SU-DHL-6 (cell line): ENCODE results near the gene APOD.
"Not testable (repeated sequence)": the region's sequence is repeated elsewhere in the genome, so short reads cannot be mapped to it uniquely, and the experiment has no call there.

ENCODE experiments used
- H2AFZ ChIP-seq: fragments of 200-600 bp; sonication (generic); 2 replicates; pipeline ENCODE4 v1.6.1; 2014; ENCODE audit warnings: low read depth, mild to moderate bottlenecking, moderate library complexity, mixed read lengths, antibody characterized with exemption, low read length; ENCODE audit not compliant: severe bottlenecking
- H3F3A ChIP-seq: fragments of 200-600 bp; shearing (Covaris generic); 2 replicates; pipeline ENCODE4 v1.6.0; 2016; ENCODE audit warnings: antibody characterized with exemption, mild to moderate bottlenecking; ENCODE audit not compliant: insufficient read depth
- H3K27ac ChIP-seq: fragments of 200-600 bp; sonication (generic); 2 replicates; pipeline ENCODE4 v1.5.1; 2016; ENCODE audit warnings: low read depth, mild to moderate bottlenecking, low read length, moderate library complexity, mixed read lengths
- H3K27me3 ChIP-seq: fragments of 200-600 bp; sonication (generic), shearing (Covaris generic); 2 replicates; pipeline ENCODE4 v1.6.0; 2014; ENCODE audit warnings: mild to moderate bottlenecking, low read length
- H3K36me3 ChIP-seq: fragments of 200-600 bp; sonication (generic); 2 replicates; pipeline ENCODE4 v1.6.1; 2014; ENCODE audit warnings: mild to moderate bottlenecking, low read length, mixed read lengths
- H3K4me2 ChIP-seq: fragments of 300-600, 200-600 bp; shearing (Covaris generic), sonication (generic); 2 replicates; pipeline ENCODE4 v1.6.0; 2014; ENCODE audit warnings: low read length, low read depth, mild to moderate bottlenecking; ENCODE audit not compliant: poor library complexity, severe bottlenecking
- H3K4me3 ChIP-seq: fragments of 200-600 bp; sonication (generic); 2 replicates; pipeline ENCODE4 v1.5.1; 2014; ENCODE audit warnings: antibody characterized with exemption, low read length, mild to moderate bottlenecking, mixed read lengths; ENCODE audit not compliant: insufficient read depth, poor library complexity, severe bottlenecking
- H3K79me2 ChIP-seq: fragments of 200-600 bp; sonication (generic); 2 replicates; pipeline ENCODE4 v1.6.1; 2014; ENCODE audit warnings: mild to moderate bottlenecking, low read length, moderate library complexity; ENCODE audit not compliant: insufficient read depth
- H3K9ac ChIP-seq: fragments of 200-600 bp; sonication (generic); 2 replicates; pipeline ENCODE4 v1.7.0; 2014; ENCODE audit warnings: mild to moderate bottlenecking, low read length
- H3K9me2 ChIP-seq: fragments of 200-600 bp; sonication (generic); replicated peaks from 2 replicates; pipeline ENCODE4 v1.6.1; 2014; ENCODE audit warnings: low read length; ENCODE audit not compliant: insufficient read depth
- H3K9me3 ChIP-seq: fragments of 200-600 bp; sonication (generic); 2 replicates; pipeline ENCODE4 v1.6.1; 2014; ENCODE audit warnings: low read length, mixed read lengths; ENCODE audit not compliant: insufficient read depth
- H4K20me1 ChIP-seq: fragments of 200-600 bp; sonication (generic); 2 replicates; pipeline ENCODE4 v1.6.1; 2014; ENCODE audit warnings: low read depth, mild to moderate bottlenecking, antibody characterized with exemption, low read length, moderate library complexity, mixed read lengths
- CTCF ChIP-seq: fragments of 200-600 bp; sonication (generic); IDR thresholded peaks from one replicate; pipeline ENCODE4 v1.5.1; 2017; ENCODE audit warnings: antibody characterized with exemption, mild to moderate bottlenecking, low read length, moderate library complexity; ENCODE audit not compliant: insufficient read depth, poor library complexity, severe bottlenecking
- EZH2phosphoT487 ChIP-seq: fragments of 200-600 bp; sonication (generic), shearing (Covaris generic); conservative IDR thresholded peaks from 2 replicates; pipeline ENCODE4 v1.6.1; 2018; ENCODE audit warnings: mild to moderate bottlenecking, antibody characterized with exemption, low read length, moderate library complexity, mixed read lengths

Gene APOD

DNA sequence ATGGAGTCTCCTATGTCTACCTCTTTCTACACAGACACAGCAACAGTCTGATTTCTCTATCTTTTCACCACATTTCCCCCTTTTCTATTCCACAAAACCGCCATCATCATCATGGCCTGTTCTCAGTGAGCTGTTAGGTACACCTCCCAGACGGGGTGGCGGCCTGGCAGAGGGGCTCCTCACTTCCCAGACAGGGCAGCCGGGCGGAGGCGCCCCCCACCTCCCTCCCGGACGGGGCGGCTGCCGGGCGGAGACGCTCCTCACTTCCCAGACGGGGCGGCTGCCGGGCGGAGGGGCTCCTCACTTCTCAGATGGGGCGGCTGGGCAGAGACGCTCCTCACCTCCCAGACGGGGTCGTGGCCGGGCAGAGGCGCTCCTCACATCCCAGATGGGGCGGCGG is 15.8 kb upstream of the APOD start:
- H3K9ac ChIP-seq, H3K4me3 ChIP-seq, H3K4me2 ChIP-seq, H3K9me2 ChIP-seq, H3K27ac ChIP-seq, H2AFZ ChIP-seq, H4K20me1 ChIP-seq, H3K9me3 ChIP-seq, H3K27me3 ChIP-seq, H3F3A ChIP-seq, H3K36me3 ChIP-seq, H3K79me2 ChIP-seq: not testable (repeated sequence)

DNA sequence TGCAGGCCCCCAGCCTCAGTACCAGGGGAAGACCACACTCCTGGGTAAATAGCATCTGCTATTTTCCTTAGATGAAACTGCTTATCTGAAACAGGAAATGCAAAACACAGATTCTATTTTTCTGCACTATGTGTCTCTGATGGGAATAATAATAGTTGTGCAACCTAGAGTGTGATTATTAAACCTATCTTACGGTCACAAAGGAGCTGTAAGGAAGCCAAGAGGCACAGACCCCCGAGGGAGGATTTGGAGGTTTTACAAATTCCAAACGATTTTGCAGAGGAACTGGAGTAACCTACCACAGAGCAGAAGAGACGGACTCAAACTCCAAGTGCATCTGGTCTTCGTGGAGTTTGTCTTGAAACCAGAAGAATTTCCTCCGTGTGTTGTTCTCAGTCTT is 14.1 kb upstream of the APOD start:
- H4K20me1 ChIP-seq: no peaks in the 10 kb centered on the region
- no peak overlapping the region for H3K9ac ChIP-seq
- no peak overlapping the region for H3K4me3 ChIP-seq
- H2AFZ ChIP-seq: no peak overlapping the region
- H3K36me3 ChIP-seq: no peaks in the 10 kb centered on the region
- no peak overlapping the region for H3K27ac ChIP-seq
- no peaks in the 10 kb centered on the region for H3K9me3 ChIP-seq
- H3K9me2 ChIP-seq: no peaks in the 10 kb centered on the region
- H3F3A ChIP-seq: no peaks in the 10 kb centered on the region
- TF ChIP-seq EZH2phosphoT487 (no peak), CTCF (no peak)
- H3K79me2 ChIP-seq: no peaks in the 10 kb centered on the region
- no peaks in the 10 kb centered on the region for H3K27me3 ChIP-seq
- peak overlapping the region; percentile 1 for H3K4me2 ChIP-seq

GRCh38 chr3:195597229-195597628 is 13.5 kb upstream of the APOD start:
- no peaks in the 10 kb centered on the region for H3K79me2 ChIP-seq
- no peak overlapping the region for H3K9ac ChIP-seq
- H2AFZ ChIP-seq: no peak overlapping the region
- no peaks in the 10 kb centered on the region for H3K27me3 ChIP-seq
- no peaks in the 10 kb centered on the region for H3K36me3 ChIP-seq
- no peaks in the 10 kb centered on the region for H3K9me2 ChIP-seq
- H3K4me2 ChIP-seq: no peak overlapping the region
- no peak overlapping the region for H3K4me3 ChIP-seq
- H3K9me3 ChIP-seq: no peaks in the 10 kb centered on the region
- TF ChIP-seq EZH2phosphoT487 (no peak), CTCF (no peak)
- no peaks in the 10 kb centered on the region for H4K20me1 ChIP-seq
- no peak overlapping the region for H3K27ac ChIP-seq
- H3F3A ChIP-seq: no peaks in the 10 kb centered on the region

DNA sequence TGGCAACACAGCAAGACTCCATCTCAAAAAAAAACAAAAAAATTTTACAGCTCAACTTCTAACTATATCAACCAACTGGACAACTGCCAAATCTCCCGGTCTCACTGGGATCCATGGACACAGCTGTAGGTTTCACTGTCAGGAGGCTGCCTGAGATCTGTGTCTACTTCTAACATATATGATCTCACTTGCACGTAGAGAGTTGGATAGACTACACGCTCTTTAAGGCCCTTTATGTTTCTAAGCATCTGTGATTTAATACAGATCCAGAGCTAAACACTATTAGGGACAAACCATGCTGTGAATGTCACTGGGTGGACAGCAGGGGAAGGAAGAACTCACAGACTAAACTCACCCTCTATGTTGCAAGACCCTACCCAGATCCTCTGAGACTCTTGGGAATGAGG is 13.0 kb upstream of the APOD start:
- no peaks in the 10 kb centered on the region for H3F3A ChIP-seq
- no peak overlapping the region for H2AFZ ChIP-seq
- H3K9me2 ChIP-seq: no peaks in the 10 kb centered on the region
- H4K20me1 ChIP-seq: no peaks in the 10 kb centered on the region
- H3K9me3 ChIP-seq: no peaks in the 10 kb centered on the region
- no peaks in the 10 kb centered on the region for H3K79me2 ChIP-seq
- H3K27me3 ChIP-seq: no peaks in the 10 kb centered on the region
- no peak overlapping the region for H3K4me2 ChIP-seq
- no peak overlapping the region for H3K9ac ChIP-seq
- H3K36me3 ChIP-seq: no peaks in the 10 kb centered on the region
- no peak overlapping the region for H3K27ac ChIP-seq
- H3K4me3 ChIP-seq: no peak overlapping the region
- no peak for TF ChIP-seq CTCF
- TF ChIP-seq EZH2phosphoT487: no peak
